Vagina (tissue), 2 donors: ENCODE measurements around the gene ZNF567.

Experiments used
- POLR2A ChIP-seq, 2 donors: fragments of 450-650 bp; IDR thresholded peaks; one replicate each; pipeline ENCODE4 v1.6.1; 2017; ENCODE audit warnings: antibody characterized with exemption in 2 of 2, mild to moderate bottlenecking in 2 of 2, moderate library complexity in 2 of 2
- TF ChIP-seq, protein P1 (sequence below), 3 experiments: fragments of 450-650 bp in 2 of 3; fragments of 200-600 bp in 1 of 3; sonication (generic) in 1 of 3; IDR thresholded peaks; one replicate each; pipeline ENCODE4 v1.5.1; 2017 to 2019; ENCODE audit warnings: antibody characterized with exemption in 3 of 3, mild to moderate bottlenecking in 2 of 3, moderate library complexity in 2 of 3

DNA sequence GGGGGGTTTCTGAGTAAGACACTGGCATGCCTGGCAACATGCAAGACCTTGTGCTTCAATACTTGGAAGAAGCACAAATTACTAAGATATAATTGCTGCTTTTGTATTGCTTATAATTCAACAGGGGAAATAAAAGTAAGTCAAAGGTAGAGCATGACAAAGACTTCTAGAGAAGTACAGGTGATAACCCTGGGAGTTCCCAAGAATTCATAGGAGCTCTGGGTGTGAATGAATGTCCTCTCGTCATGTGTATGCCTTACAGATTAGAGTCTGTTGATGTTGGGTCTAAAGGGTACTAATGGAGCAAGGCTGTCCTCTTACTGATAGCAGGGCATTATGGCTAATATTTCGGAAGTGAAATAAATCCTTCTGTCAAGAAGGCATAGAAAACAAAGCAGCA is 13.2 kb upstream of the ZNF567 start:
- TF ChIP-seq, protein P1, sequence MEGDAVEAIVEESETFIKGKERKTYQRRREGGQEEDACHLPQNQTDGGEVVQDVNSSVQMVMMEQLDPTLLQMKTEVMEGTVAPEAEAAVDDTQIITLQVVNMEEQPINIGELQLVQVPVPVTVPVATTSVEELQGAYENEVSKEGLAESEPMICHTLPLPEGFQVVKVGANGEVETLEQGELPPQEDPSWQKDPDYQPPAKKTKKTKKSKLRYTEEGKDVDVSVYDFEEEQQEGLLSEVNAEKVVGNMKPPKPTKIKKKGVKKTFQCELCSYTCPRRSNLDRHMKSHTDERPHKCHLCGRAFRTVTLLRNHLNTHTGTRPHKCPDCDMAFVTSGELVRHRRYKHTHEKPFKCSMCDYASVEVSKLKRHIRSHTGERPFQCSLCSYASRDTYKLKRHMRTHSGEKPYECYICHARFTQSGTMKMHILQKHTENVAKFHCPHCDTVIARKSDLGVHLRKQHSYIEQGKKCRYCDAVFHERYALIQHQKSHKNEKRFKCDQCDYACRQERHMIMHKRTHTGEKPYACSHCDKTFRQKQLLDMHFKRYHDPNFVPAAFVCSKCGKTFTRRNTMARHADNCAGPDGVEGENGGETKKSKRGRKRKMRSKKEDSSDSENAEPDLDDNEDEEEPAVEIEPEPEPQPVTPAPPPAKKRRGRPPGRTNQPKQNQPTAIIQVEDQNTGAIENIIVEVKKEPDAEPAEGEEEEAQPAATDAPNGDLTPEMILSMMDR (IDR thresholded peaks at IDR 0.05): no peak
- no peak for TF ChIP-seq POLR2A (IDR thresholded peaks at IDR 0.05)
